DMS114 treated with DMSO at 0.1 percent for 48 hours (cell line): ENCODE results near the gene GNAO1.
"Not testable (repeated sequence)": the region's sequence is repeated elsewhere in the genome, so short reads cannot be mapped to it uniquely, and the experiment has no call there.

Experiments used
- DNase-seq: peaks from one replicate; lab custom pipeline; 2025; ENCODE audit not compliant: unreplicated experiment; lab: John Stamatoyannopoulos, UW

Gene GNAO1

DNA sequence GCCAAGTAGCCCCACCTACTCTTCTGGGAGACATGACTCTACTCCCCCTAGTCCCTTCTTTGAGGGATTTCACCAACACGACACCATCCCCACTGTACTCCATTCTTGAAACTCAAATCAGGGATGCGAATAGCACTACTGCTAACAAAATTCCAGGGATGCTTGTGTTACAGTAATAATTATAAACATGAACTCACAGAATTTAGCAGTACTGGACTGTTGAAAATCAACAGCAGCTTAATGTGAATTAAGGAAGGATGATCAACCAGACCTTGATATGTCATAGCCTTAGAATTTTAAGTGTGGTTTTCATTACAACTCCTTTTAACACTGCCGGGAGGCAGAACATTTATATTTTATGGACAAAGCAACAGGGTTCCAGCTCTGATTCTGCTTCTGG, 196.1 kb downstream of the GNAO1 start:
- no peak for DNase-seq

- no peak for DNase-seq
Measured at GRCh38 chr16:56388209-56388608, 196.9 kb downstream of the GNAO1 start.

DNA sequence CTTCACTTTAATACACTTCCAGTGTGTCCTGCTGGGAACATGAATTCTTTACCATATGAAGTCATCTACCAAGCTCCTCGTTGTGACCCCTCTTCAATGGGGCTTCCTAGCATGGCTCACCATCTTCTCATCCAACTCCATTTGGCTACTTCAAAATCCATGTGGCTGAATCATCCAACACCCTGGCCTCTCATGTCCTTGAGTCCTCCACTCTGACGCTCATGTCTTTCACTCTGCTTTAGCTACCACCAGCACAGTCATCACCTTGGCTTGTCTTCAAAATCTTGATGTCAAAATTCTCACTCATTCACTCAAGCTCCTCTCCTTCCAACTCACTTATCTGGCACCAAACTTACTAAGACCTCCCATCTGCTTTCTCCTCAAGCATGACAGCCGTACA, 198.3 kb downstream of the GNAO1 start:
- no peak for DNase-seq

- DNase-seq, result not testable (repeated sequence)
Measured at GRCh38 chr16:56396724-56397123, 205.4 kb downstream of the GNAO1 start.

DNA sequence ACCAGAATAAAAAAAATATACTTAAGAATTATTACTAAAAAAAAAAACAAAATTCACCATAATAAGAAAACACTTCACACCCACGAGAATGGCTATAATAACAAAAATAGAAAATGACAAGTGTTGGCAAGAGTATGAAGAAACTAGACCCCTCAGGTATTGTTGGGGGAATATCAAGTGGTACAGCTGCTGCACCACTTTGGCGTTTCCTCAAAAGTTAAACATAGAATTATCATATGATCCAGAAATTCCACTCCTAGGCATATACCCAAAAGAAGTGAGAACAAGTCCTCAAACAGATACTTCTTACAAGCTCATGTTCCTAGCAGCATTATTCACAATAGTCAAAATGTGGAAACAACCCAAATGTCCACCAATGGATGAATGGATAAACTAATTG, 207.8 kb downstream of the GNAO1 start:
- no peak for DNase-seq

DNA sequence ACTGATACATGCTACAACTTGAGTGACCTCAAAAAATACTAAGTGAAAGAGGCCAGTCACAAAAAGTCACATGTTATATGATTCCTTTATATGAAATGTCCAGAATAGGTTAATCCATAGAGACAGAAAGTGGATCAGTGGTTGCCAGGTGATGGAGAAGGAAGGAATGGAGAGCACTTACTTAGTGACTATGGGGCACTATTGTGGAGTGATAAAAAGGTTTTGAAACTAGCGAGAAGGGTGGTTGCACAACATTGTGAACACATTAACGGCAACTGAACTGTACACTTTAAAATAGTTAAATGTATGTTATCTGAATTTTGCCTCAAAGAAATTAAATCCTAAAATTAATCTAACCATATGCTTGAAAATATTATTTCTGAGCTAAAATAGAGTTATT, 208.2 kb downstream of the GNAO1 start:
- DNase-seq, result no peak

DNA sequence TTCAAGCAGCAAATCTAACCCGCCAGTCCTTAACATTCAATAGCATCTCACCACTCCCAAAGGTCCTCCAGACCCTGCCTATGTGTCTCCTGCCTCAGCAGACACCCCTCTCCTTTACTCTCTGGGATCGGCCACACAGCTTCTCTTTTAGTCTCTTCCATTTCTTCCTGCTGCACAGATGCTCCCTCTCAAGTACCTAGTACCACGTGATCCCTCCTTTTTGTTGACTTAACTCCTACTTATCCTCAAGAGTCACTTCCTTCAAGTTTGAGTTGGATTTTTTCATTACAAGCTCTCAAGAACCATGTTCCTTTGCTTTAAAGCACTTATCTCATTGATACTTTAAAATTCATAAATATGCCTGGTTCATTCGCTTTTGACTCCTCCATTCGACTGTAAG, 209.2 kb downstream of the GNAO1 start:
- DNase-seq, result no peak

GRCh38 chr16:56401482-56401881, 210.2 kb downstream of the GNAO1 start:
- no peak for DNase-seq

DNA sequence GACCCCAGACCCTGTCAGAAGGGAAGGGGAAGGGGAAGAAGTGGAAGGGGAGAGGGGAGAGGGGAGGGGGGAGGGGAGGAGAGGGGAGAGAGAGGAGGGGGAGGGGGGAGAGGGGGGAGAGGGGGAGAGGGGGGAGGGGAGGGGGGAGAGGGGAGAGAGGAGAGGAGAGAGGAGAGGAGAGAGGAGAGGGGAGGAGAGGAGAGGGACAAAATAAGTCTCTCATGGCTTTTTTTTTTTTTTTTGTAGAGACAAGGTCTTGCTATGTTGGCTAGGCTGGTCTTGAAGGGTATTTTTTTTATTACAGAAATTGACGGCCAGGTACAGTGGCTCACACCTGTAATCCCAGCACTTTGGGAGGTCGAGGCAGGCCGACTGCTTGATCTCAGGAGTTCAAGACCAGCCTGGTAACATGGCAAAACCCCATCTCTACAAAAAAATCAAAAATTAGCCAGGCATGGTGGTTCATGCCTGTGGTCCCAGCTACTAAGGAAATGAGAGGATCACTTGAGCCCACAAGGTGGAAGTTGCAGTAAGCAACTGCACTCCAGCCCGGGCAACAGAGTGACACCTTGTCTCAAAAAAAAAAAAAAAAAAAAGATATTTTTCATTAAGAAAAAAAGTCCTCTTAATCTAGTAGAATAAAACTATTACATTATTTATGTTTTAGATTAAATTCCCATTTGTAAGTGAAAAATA, 214.8 kb downstream of the GNAO1 start:
- DNase-seq, result no peak
